ENCODE measurements around the gene EXOSC10. TPM values are rescaled to one million over a fixed set of nuclear protein-coding genes. Genes with fewer than 3 reads are reported as not detected.

The EXOSC10 gene
- total RNA-seq, 4 donors from 2014 or later = 32.0 to 62.4 (median 40.8) TPM

- Histone ChIP-seq H3K27me3 (no peaks in the 10 kb centered on the region), H3K9me3 (no peaks in the 10 kb centered on the region), H3K36me3 (no peaks in the 10 kb centered on the region), H3K4me3 (no peak within 1 kb of the TSS), H3K27ac (no peak within 1 kb of the TSS), H3K4me1 (peaks cover 0 to 6% (median 0%) of the 10 kb centered on the region in 3 donors)
- 86 to 100% methylated on average over 1 to 12 of the region's 28 CpGs for WGBS, 2 donors
- no peak for DNase-seq
- no peak for TF ChIP-seq POLR2A (IDR thresholded peaks at IDR 0.05)
- TF ChIP-seq CTCF (IDR thresholded peaks at IDR 0.05) = no peak
- intact Hi-C loops (cut with DNase I) = no loop called here
Observed at GRCh38 chr1:11046625-11047365, 52.9 kb downstream of the EXOSC10 start, which contains the start of gene MASP2. MASP2 (minus strand) TSS chr1:11047239; CDS start chr1:11047207, 32 bp downstream.

DNA sequence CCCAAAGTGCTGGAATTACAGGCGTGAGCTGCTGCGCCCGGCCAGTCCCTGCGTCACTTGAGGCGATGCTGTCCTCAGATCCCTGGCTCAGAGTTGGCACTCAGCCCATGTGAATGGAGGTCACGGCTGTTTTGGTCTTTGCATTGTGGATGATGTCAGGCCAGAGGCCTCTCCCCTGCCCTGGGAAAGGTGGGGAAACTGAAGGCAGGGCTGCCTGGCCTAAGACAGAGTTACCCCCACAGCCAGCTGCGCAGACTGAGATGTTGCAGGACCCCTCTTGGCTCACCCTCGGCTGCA lies 53.5 kb downstream of the EXOSC10 start:
- 96% methylated on average over 4 of the region's 8 CpGs; no CpG with 5 or more reads in 1 of the 2 donors for WGBS, 2 donors
- Histone ChIP-seq H3K9me3 (no peaks in the 10 kb centered on the region), H3K36me3 (no peaks in the 10 kb centered on the region), H3K4me1 (peaks cover 0 to under 1% (median 0%) of the 10 kb centered on the region in 3 donors), H3K27ac (no peak overlapping the region), H3K4me3 (no peak overlapping the region), H3K27me3 (no peaks in the 10 kb centered on the region)
- intact Hi-C loops (cut with DNase I) = no loop called here
- TF ChIP-seq CTCF (IDR thresholded peaks at IDR 0.05) (no peak), POLR2A (IDR thresholded peaks at IDR 0.05) (no peak)
- DNase-seq = no peak

DNA sequence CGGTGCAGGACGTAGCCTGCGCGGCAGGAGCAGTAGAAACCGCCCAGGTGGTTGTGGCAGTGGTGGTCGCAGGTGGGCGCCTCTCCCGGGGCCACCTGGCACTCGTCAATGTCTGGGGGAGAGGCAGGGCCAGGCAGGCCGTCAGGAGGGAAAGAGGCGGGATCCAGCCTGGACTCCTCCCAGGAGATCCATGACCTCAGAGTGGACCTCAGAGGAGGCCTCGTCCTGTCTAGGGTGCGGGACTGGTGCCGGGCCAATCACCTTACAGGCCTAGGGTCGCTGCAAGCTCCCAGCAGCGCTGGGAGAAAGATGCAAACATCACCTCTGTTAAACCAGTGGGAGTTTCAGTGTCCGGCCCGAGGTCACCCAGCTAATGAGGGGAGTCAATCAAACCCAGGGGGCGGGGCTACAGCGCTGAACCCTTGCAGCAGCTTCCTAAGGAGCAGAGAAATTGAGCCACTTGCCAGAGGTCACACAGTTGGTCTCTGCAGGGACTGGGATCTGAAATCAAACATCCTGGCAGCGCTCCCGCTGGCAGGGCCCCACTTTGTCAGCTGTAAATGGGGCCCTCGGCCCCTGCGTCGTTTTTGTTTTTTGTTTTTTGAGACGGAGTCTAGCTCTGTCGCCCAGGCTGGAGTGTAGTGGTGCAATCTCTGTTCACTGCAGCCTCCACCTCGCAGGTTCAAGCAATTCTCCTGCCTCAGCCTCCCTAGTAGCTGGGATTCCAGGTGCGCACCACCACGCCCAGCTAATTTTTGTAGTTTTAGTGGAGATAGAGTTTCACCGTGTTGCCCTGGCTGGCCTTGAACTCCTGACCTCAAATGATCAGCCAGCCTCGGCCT lies 54.0 kb downstream of the EXOSC10 start:
- Histone ChIP-seq H3K27ac (no peak overlapping the region), H3K9me3 (no peaks in the 10 kb centered on the region), H3K27me3 (no peaks in the 10 kb centered on the region), H3K36me3 (no peaks in the 10 kb centered on the region), H3K4me1 (no peaks in the 10 kb centered on the region), H3K4me3 (no peak overlapping the region)
- DNase-seq = no peak
- intact Hi-C loops (cut with DNase I) = no loop called here
- TF ChIP-seq POLR2A (IDR thresholded peaks at IDR 0.05) (no peak), CTCF (IDR thresholded peaks at IDR 0.05) (no peak)
- 60 to 76% methylated on average over 15 to 16 of the region's 32 CpGs for WGBS, 2 donors

DNA sequence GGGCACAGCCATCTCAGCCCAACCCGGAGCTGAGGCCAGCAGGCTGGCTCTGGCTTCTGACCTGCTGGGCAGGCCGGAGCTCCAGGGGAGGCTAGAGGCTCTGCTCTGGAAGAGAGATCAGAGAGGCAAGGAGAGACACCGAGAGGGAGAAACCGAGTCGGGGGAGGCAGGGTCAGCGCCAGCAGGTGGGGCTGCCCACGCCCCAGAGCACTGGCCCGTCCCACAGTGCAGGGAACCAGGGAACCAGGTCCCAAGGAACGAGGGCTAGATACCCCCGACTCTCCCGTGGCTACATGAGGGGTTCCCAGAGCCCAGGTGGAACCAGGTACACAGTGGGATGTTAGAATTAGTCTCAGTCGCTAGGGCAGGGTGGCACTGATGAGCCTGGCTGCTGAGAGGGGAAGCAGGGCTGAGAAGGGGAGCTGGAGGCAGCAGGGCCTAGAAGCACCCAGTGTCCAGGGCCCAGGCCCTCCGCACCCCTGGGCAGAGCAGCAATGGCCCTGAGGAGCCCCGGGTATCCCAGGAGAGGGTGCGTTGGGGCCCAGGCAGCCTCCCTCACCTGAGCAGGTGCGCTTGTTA lies 54.7 kb downstream of the EXOSC10 start:
- WGBS, 2 donors = 71 to 80% methylated on average over 9 to 13 of the region's 16 CpGs
- H3K27me3 ChIP-seq = no peaks in the 10 kb centered on the region
- H3K36me3 ChIP-seq = no peaks in the 10 kb centered on the region
- no peaks in the 10 kb centered on the region for H3K9me3 ChIP-seq
- no peak for DNase-seq
- TF ChIP-seq CTCF (IDR thresholded peaks at IDR 0.05) (no peak), POLR2A (IDR thresholded peaks at IDR 0.05) (no peak)
- H3K27ac ChIP-seq = no peak overlapping the region
- H3K4me3 ChIP-seq = no peak overlapping the region
- no peaks in the 10 kb centered on the region for H3K4me1 ChIP-seq
- intact Hi-C loops (cut with DNase I) = no loop called here

Measured in esophagus squamous epithelium (tissue), 5 donors.